Fibroblast of peridontal ligament (primary cell): Measurements from ENCODE around the gene CACNA1C.
"Not testable (repeated sequence)": the region's sequence is repeated elsewhere in the genome, so short reads cannot be mapped to it uniquely, and the experiment has no call there.

Experiments used
- DNase-seq: peaks from one replicate; pipeline ENCODE4 v3.0.0-alpha.2; 2010; ENCODE audit errors: extremely low read depth

CACNA1C gene

GRCh38 chr12:2685620-2686279, 633.0 kb downstream of the CACNA1C start:
- DNase-seq = not testable (repeated sequence)

GRCh38 chr12:2686280-2686646, 633.5 kb downstream of the CACNA1C start:
- no peak for DNase-seq

GRCh38 chr12:2687058-2687457, 634.3 kb downstream of the CACNA1C start:
- DNase-seq = no peak

GRCh38 chr12:2687726-2688125, 634.9 kb downstream of the CACNA1C start:
- no peak for DNase-seq

- DNase-seq = no peak
These were observed 635.7 kb downstream of the CACNA1C start for GRCh38 chr12:2688381-2688931.

GRCh38 chr12:2689393-2689792, 636.6 kb downstream of the CACNA1C start:
- no peak for DNase-seq

DNA sequence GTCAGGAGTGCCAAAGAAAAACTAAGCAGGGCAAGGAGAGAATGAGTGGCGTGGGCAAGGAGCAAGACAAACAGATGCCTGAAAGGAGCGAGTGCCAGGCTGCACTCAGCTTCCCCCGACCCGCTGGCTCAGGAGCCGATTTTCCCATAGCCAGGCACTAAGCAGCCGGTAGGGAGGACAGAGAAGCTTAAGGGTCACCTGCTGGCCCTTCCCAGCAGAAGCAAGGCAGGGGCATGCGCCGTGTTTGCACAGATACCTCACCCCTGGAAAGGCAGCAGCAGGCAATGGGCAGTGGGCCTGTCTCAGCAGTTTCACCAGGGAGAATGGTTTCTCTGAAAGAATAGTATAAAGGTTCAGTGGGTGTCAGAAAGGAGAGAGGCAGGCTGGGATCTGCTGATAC, 637.1 kb downstream of the CACNA1C start:
- DNase-seq = no peak

- DNase-seq = no peak
These were observed 637.7 kb downstream of the CACNA1C start for GRCh38 chr12:2690348-2691005.

- no peak for DNase-seq
These were observed 638.2 kb downstream of the CACNA1C start for GRCh38 chr12:2691006-2691344.

DNA sequence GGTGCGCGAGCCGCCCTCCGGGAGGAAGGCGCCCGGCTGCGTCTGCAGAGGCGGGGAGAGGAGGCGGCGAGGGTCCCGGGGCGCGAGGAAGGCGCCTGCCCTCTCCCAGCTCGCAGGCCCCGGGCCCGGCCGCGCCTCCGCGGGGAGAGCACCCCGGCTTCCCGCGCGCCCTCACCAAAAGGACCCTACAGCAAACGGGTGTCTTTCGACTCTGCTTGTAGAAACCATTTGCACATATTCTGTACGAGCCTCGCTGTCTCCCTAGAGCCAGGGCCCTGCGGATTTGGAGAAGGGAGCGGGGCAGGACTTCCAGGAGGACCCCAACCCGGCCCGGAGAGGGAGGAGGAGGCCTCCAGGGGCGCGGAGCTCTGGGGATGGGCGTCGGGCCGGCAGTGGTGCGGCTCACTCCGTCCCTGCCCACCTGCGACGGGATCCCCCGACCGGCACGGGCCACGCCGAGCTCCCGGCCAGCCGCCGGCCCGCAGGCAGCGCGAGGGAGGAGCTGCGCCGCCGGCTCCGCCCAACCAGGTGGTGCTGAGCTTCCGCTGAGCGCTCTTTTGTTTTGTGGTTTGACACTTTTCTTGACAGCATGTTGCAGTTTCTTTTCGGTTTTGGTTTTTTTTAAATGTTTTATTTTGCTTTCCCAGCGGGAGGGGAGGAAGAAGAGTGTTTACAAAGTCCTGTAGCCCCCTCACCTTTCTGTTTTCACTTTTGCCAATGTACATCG, 638.7 kb downstream of the CACNA1C start:
- DNase-seq = no peak

DNA sequence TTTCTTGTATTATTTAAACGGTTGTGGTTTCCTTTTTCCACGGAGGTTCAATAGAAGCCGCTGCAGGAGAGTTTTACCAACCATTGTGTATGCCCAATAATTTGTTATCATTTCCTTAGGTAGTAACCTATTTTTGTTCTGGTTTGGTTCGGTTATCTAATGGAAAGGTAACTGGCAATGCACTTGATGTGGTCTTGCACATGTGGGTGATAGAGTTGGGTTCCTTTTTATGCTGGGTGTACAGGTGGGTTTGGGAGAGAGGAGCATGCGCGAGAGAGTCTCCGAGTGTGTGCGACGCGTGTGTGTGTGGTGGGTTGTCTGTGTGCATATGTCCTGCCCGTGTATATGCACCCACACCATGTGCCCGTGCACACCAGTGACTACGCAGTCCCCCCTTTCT, 639.3 kb downstream of the CACNA1C start:
- no peak for DNase-seq

- no peak for DNase-seq
These were observed 640.6 kb downstream of the CACNA1C start for GRCh38 chr12:2693244-2693860.

GRCh38 chr12:2693980-2694610, 641.3 kb downstream of the CACNA1C start:
- no peak for DNase-seq

DNA sequence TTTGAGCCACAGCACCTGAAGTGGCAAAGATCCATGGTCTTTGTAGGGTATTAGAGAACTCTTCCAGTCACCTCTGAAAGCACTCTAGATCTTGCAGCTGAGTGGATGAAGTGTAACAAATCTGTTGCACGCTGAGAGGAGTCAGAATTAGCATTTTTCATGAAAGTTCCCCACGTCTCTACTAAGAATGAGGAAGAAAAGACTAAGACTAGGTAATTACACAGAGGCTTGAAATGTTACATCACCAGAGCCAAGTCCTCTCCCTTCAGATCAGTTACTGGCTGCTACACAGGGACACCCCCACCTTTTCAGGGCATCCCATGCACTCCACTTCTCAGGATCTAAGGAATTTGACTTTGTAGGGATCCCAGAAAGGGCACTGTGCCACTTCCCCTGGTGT, 643.3 kb downstream of the CACNA1C start:
- DNase-seq = no peak

DNA sequence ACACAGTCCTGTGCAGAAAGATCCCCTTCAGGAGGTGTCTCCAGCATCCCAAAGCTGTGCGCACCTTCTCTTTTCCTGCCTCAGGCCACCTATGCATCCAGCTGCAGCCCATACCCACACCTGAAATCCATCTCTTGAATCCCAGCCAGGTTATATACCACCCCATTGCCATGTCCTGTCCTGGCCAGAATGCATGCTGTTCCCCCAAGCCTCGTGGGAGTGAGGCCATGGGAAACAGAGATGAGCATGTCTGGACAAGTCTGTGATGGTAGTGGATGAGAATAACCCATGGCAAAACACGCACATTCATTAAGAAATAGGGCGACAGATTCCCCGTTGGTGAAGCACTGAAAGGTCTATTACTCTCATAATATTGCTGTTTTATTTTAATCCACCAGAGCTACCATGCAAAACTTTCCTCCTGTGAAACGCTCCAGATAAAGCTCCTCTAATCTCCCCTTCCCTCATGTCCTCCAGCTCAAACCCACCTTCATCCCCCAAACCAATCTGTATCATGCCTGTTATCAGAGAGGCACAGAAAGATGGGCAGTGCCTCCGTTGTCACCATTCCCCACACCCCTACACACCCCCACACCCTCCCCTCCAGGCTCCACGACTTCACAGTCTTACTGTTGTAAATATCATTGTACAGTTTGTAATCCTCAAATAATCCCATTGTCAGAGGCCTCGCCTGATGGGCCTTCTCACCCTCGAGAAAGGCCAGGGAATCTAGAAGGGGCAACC, 644.4 kb downstream of the CACNA1C start:
- DNase-seq = no peak

DNA sequence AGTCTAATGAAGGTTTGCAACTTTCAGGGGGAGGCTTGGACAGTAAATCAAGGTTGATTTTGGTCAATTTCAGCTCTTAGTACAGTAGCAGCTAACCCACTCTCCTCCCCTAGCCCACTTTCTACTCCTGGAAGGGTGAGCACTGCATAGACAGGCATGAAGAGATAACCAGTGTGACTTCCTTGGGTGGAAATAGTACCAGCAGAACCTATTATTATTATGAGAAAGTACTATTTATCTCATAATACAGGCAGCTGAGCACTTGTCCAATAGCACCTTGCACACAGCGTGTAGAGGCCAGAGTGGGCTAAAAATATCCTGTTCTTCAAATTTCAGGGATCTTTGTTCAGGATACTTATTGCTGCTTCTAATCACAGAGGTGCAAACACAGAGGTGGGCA, 645.8 kb downstream of the CACNA1C start:
- no peak for DNase-seq

GRCh38 chr12:2710701-2711100, 657.9 kb downstream of the CACNA1C start:
- no peak for DNase-seq

DNA sequence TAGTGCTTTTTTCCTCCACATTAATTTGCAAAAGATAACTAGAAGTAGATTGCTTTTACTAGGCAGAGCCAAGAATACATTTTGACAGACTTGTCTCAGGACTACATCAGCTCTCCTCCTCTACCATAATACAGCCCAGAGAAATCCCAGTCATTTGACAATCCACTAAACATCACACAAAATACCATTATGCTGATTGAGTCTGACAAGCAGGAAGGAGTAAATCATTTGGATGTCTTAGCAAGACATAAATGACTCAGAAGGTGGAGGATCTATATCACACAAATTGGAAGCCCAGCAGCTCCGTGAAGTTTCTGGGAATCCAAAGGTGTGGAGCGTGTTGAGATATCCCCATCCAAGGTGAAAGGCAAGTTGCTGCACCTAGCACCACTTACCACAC, 666.6 kb downstream of the CACNA1C start:
- no peak for DNase-seq

DNA sequence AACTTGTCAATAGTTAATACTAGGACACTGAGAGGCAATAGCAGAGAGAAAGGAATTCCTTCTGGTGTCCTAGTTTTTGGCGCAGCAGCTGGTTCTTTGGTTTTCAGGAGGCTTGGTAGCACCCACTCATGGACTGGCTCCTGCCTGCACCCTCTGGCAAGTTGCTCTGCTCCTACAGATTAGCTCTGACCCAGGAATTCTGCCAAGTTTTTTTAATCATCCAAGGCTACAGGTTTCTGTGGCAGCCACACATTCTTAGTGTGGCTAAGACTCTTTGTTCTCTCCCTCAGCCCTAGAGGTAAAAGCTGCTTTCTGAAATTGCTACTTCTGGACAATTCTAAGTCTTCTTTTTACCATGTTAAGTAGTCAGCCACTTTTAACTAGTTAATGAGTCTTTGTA, 670.0 kb downstream of the CACNA1C start:
- no peak for DNase-seq

DNA sequence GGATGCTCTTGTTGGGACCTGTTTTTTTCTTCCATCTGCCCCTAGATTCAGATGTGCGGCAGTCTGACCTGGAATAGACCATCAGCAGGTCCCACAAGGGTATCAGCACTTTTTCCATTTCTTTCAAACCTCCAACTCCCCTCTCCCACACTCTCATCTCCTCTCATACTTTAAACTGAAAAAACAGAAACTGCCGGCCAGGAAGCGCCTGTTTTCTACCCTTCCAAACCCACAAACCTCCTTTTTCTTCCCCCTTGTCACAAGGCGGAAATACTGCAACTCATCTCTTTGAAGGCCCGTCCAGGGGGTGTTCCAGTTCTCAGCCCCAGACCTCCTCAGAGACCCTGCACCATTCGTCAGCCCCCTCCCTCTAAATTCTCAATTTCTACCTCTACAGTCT, 679.5 kb downstream of the CACNA1C start:
- DNase-seq = no peak
